Measurements from ENCODE around the gene NR1I3. TPM values are rescaled to one million over a fixed set of nuclear protein-coding genes. Genes with fewer than 3 reads are reported as not detected.
A peak's percentile ranks its signal among the peaks of the same experiment; 100 is the strongest.
"Not testable (repeated sequence)": the region's sequence is repeated elsewhere in the genome, so short reads cannot be mapped to it uniquely, and the experiment has no call there.

Gene NR1I3
- total and polyA plus RNA-seq, 2 experiments from 2014 or later = not detected

DNA sequence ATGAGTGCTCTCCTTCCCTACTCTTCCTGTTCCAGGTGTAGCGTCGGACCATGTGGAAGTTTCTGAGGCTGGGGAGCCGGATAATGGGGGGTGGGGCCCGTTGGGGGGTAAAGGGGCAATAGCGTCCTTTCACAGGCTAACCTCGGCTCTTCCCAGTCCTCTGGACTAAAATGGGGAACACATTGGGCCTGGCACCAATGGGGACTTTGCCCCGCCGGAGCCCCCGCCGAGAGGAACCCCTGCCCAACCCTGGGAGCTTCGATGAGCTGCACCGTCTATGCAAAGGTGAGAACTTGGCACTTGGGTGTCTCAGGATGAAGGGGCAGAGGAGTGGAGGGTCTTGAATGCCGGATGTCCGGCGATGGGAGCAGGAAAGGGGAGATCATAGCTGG lies 11.7 kb downstream of the NR1I3 start:
- Histone ChIP-seq H3K9me3 (ENCODE audit: low read depth) (no peaks in the 10 kb centered on the region), H3K9ac (peak overlapping the region; percentile 80), H3K4me3 (peak overlapping the region; percentile 91), H3K27me3 (replicated peaks; ENCODE audit: insufficient read depth) (no peaks in the 10 kb centered on the region), H3F3A (ENCODE audit: insufficient read depth) (peaks cover 5% of the 10 kb centered on the region; the same call in 1 of the 2 replicates), H2AFZ (peak overlapping the region; percentile 93), H3K36me3 (ENCODE audit: low read depth) (no peaks in the 10 kb centered on the region; the same call in 1 of the 2 replicates), H3K27ac (no peak overlapping the region), H4K20me1 (ENCODE audit: insufficient read depth) (no peaks in the 10 kb centered on the region), H3K79me2 (ENCODE audit: insufficient read depth) (peaks cover 7% of the 10 kb centered on the region), H3K4me2 (ENCODE audit: unreplicated experiment) (peak overlapping the region; percentile 73), H3K9me2 (ENCODE audit: insufficient read depth) (no peaks in the 10 kb centered on the region), H3K4me1 (ENCODE audit: insufficient read depth) (peaks cover 11% of the 10 kb centered on the region; the same call in 1 of the 2 replicates)
- WGBS, 2 experiments (ENCODE audit: low coverage in 1 of 2, low lambda C conversion rate in 2 of 2, missing lambda C conversion rate in 2 of 2) = 14 to 15% methylated on average over 11 to 15 of the region's 15 CpGs
- DNase-seq = no peak
- TF ChIP-seq EZH2phosphoT487 (IDR thresholded peaks at IDR 0.05; ENCODE audit: insufficient read depth, low read depth) (no peak), EZH2 (IDR thresholded peaks at IDR 0.05; ENCODE audit: insufficient read depth, poor library complexity, severe bottlenecking) (no peak)
- in situ Hi-C loops (cut with MboI) = no loop called here

DNA sequence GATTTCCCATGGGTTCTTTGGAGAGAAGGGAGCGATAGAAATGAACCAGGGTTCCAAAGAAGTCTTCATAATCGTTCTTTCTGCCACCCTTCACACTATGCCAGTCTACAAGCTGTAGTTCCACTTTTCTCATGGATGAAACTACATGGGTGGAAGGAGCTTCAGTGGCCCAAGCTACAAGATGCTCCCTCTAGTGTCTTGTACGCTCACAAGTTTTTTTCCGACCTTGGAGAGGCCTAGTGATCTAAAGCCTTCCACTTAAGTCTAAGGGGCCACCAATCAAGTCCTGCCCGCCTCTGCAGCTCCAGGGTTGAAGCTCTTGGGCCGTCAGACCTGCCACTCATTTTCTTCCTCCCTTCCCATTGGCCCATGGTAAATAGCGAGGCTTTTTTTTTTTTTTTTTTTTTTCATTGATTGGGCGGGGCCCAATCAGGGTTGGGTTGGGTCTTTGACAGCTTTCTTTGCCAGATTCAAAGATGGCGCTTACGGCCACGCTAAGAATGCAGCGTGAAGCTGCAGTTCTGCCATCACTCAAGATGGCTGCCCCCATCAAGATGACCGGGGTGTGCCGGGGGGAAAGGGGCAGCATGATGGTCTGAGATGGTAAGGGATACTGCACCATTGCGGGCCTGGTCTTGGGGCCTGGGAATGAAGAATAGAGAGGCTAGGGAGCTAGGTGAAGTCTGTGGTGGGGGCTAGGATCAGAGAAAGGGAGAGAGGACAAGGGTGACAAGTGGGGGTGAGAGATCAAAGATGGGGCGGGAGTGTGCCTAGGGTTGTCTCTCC lies 12.3 kb downstream of the NR1I3 start, which contains the start of gene TOMM40L:
Gene TOMM40L, plus strand, starts transcription at position 527 of the 786 bp plus-strand sequence. CDS start 430 bp downstream, outside the sequence.
- Histone ChIP-seq H3F3A (ENCODE audit: insufficient read depth) (peaks cover 5% of the 10 kb centered on the region; the same call in 1 of the 2 replicates), H3K9ac (peak within 1 kb of the TSS; percentile 80), H3K79me2 (ENCODE audit: insufficient read depth) (peaks cover 7% of the 10 kb centered on the region), H3K4me3 (peak within 1 kb of the TSS; percentile 91), H3K27ac (peak within 1 kb of the TSS; percentile 45; the same call in 1 of the 2 replicates), H3K36me3 (ENCODE audit: low read depth) (no peaks in the 10 kb centered on the region; the same call in 1 of the 2 replicates), H3K9me2 (ENCODE audit: insufficient read depth) (no peaks in the 10 kb centered on the region), H3K9me3 (ENCODE audit: low read depth) (no peaks in the 10 kb centered on the region), H3K4me1 (ENCODE audit: insufficient read depth) (peaks cover 11% of the 10 kb centered on the region; the same call in 1 of the 2 replicates), H3K4me2 (ENCODE audit: unreplicated experiment) (peak within 1 kb of the TSS; percentile 73), H2AFZ (peak within 1 kb of the TSS; percentile 97), H4K20me1 (ENCODE audit: insufficient read depth) (no peaks in the 10 kb centered on the region), H3K27me3 (replicated peaks; ENCODE audit: insufficient read depth) (no peaks in the 10 kb centered on the region)
- no peak for TF ChIP-seq EZH2 (IDR thresholded peaks at IDR 0.05; ENCODE audit: insufficient read depth, poor library complexity, severe bottlenecking)
- no peak for TF ChIP-seq EZH2phosphoT487 (IDR thresholded peaks at IDR 0.05; ENCODE audit: insufficient read depth, low read depth)
- in situ Hi-C loops (cut with MboI) = no loop called here
- WGBS, 2 experiments (ENCODE audit: low coverage in 1 of 2, low lambda C conversion rate in 2 of 2, missing lambda C conversion rate in 2 of 2) = 1% methylated on average over 15 to 16 of the region's 16 CpGs
- peak; percentile 99 for DNase-seq

GRCh38 chr1:161225178-161225533 lies 12.8 kb downstream of the NR1I3 start:
- peak overlapping the region; percentile 45 for H3K4me2 ChIP-seq (ENCODE audit: unreplicated experiment)
- WGBS, 2 experiments (ENCODE audit: low coverage in 1 of 2, low lambda C conversion rate in 2 of 2, missing lambda C conversion rate in 2 of 2) = 44 to 48% methylated on average over 7 of the region's 7 CpGs

GRCh38 chr1:161224695-161225087 lies 13.3 kb downstream of the NR1I3 start:
- H3K9me2 ChIP-seq (ENCODE audit: insufficient read depth); H3K4me3 ChIP-seq; DNase-seq; H3K79me2 ChIP-seq (ENCODE audit: insufficient read depth); H3K27me3 ChIP-seq (replicated peaks; ENCODE audit: insufficient read depth); H3K27ac ChIP-seq; H3K9me3 ChIP-seq (ENCODE audit: low read depth); in situ Hi-C loops (cut with MboI); H3F3A ChIP-seq (ENCODE audit: insufficient read depth); H4K20me1 ChIP-seq (ENCODE audit: insufficient read depth); H3K36me3 ChIP-seq (ENCODE audit: low read depth); H3K9ac ChIP-seq; H3K4me2 ChIP-seq (ENCODE audit: unreplicated experiment): not testable (repeated sequence)
- 87% methylated on average over 12 to 13 of the region's 13 CpGs for WGBS, 2 experiments (ENCODE audit: low coverage in 1 of 2, low lambda C conversion rate in 2 of 2, missing lambda C conversion rate in 2 of 2)
- H2AFZ ChIP-seq = peak overlapping the region; percentile 97
- peaks cover 11% of the 10 kb centered on the region; the same call in 1 of the 2 replicates for H3K4me1 ChIP-seq (ENCODE audit: insufficient read depth)

More at GRCh38 chr1:161225178-161225533, 12.8 kb downstream of the NR1I3 start:
- Histone ChIP-seq H3K9me2 (ENCODE audit: insufficient read depth) (no peaks in the 10 kb centered on the region), H2AFZ (peak overlapping the region; percentile 97), H3K36me3 (ENCODE audit: low read depth) (no peaks in the 10 kb centered on the region; the same call in 1 of the 2 replicates), H4K20me1 (ENCODE audit: insufficient read depth) (no peaks in the 10 kb centered on the region), H3K9me3 (ENCODE audit: low read depth) (no peaks in the 10 kb centered on the region), H3K4me1 (ENCODE audit: insufficient read depth) (peaks cover 11% of the 10 kb centered on the region; the same call in 1 of the 2 replicates), H3K4me3 (peak overlapping the region; percentile 30; the same call in 1 of the 2 replicates), H3F3A (ENCODE audit: insufficient read depth) (peaks cover 5% of the 10 kb centered on the region; the same call in 1 of the 2 replicates), H3K27me3 (replicated peaks; ENCODE audit: insufficient read depth) (no peaks in the 10 kb centered on the region), H3K9ac (no peak overlapping the region), H3K79me2 (ENCODE audit: insufficient read depth) (peaks cover 7% of the 10 kb centered on the region), H3K27ac (peak overlapping the region; percentile 45; the same call in 1 of the 2 replicates)
- in situ Hi-C loops (cut with MboI) = no loop called here
- no peak for DNase-seq
- TF ChIP-seq EZH2 (IDR thresholded peaks at IDR 0.05; ENCODE audit: insufficient read depth, poor library complexity, severe bottlenecking) = no peak
- TF ChIP-seq EZH2phosphoT487 (IDR thresholded peaks at IDR 0.05; ENCODE audit: insufficient read depth, low read depth) = no peak

All from GM23248 (cell line).